Stimulated activated naive CD8-positive, alpha-beta T cell treated with anti-CD3 and anti-CD28 coated beads, Interleukin-15, Interleukin-2, amounts not matched to agents 100 ng/mL and 50 ng/mL, for 24 hours (primary cell): ENCODE results near the gene OSBPL8.
"Not testable (repeated sequence)": the region's sequence is repeated elsewhere in the genome, so short reads cannot be mapped to it uniquely, and the experiment has no call there.

Source experiments
- H3K27ac Mint-ChIP-seq: one replicate; pipeline ENCODE4 v1.8.0; 2021; ENCODE audit warnings: mild to moderate bottlenecking, mixed read lengths
- H3K27me3 Mint-ChIP-seq: one replicate; pipeline ENCODE4 v1.8.0; 2021; ENCODE audit warnings: mixed read lengths
- H3K36me3 Mint-ChIP-seq: one replicate; pipeline ENCODE4 v1.8.0; 2021; ENCODE audit warnings: low read depth, mixed read lengths
- H3K4me1 Mint-ChIP-seq: one replicate; pipeline ENCODE4 v1.8.0; 2021; ENCODE audit warnings: low read depth, mixed read lengths
- H3K4me3 Mint-ChIP-seq: one replicate; pipeline ENCODE4 v1.8.0; 2021; ENCODE audit warnings: mild to moderate bottlenecking, mixed read lengths
- H3K9me3 Mint-ChIP-seq: one replicate; pipeline ENCODE4 v1.8.0; 2021; ENCODE audit warnings: mixed read lengths

Gene OSBPL8

DNA sequence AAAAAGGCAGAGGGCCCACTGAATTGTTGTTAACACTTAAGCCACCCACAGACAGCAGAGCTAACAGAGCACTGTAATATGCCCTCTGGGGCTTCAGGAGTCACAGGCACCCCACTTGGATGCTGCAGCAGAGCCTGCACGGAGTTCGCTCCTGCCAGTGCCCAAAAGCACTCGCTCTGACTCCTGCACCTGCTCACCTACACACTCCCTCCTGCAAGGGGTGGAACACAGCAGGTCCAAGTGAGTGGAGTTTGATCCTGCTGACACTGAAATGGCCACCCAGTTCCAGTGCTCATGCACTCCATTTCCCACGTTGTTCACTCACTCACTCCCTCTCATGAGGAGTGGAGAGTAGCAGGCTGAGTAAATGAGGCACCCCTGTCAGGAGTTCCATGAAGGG, 68.8 kb downstream of the OSBPL8 start:
- peaks cover 20% of the 10 kb centered on the region for H3K9me3 Mint-ChIP-seq
- no peak overlapping the region for H3K4me3 Mint-ChIP-seq
- H3K27me3 Mint-ChIP-seq, result no peaks in the 10 kb centered on the region
- no peak overlapping the region for H3K27ac Mint-ChIP-seq
- H3K4me1 Mint-ChIP-seq, result peaks cover 22% of the 10 kb centered on the region
- H3K36me3 Mint-ChIP-seq, result peaks cover 62% of the 10 kb centered on the region

DNA sequence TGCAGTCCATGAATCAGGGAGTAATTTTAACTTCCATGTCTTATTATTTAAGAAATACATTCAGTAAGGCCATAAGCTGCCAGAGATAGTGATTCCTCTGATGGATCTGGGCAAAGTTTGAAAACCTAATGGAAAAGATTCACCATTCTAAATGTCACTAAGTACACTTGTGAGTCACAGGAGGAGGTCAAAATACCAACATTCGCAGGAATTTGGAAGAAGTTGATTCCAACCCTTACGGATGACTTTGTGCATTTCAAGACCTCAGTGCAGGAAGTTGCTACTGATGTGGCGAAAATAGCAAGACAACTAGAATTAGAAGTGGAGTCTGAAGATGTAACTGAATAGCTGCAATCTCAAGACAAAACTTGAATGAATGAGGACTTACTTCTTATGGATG, 69.8 kb downstream of the OSBPL8 start:
- peaks cover 22% of the 10 kb centered on the region for H3K4me1 Mint-ChIP-seq
- peaks cover 54% of the 10 kb centered on the region for H3K36me3 Mint-ChIP-seq
- no peak overlapping the region for H3K4me3 Mint-ChIP-seq
- H3K27me3 Mint-ChIP-seq, result no peaks in the 10 kb centered on the region
- peaks cover 17% of the 10 kb centered on the region for H3K9me3 Mint-ChIP-seq
- no peak overlapping the region for H3K27ac Mint-ChIP-seq

DNA sequence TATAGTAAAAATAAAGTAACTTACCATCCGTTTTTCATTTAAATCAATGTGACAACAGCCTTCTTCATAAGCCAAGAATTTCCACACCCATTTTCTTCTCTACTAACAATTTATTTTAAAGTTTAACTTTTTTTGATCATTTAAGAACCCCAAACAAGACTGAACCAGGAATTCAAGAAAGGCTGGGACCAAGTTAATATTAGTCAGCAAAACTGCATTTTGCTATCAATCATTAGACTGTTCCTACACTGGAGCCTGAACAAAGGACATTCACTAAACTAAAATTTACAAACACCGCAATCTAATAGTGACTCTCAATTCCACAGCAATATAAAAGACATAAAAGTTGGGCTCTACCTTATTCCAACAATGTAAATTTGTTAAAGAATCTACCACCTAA, 73.6 kb downstream of the OSBPL8 start:
- no peak overlapping the region for H3K4me3 Mint-ChIP-seq
- H3K27me3 Mint-ChIP-seq, result no peaks in the 10 kb centered on the region
- H3K4me1 Mint-ChIP-seq, result peaks cover 24% of the 10 kb centered on the region
- peaks cover 40% of the 10 kb centered on the region for H3K36me3 Mint-ChIP-seq
- no peaks in the 10 kb centered on the region for H3K9me3 Mint-ChIP-seq
- H3K27ac Mint-ChIP-seq, result no peak overlapping the region

DNA sequence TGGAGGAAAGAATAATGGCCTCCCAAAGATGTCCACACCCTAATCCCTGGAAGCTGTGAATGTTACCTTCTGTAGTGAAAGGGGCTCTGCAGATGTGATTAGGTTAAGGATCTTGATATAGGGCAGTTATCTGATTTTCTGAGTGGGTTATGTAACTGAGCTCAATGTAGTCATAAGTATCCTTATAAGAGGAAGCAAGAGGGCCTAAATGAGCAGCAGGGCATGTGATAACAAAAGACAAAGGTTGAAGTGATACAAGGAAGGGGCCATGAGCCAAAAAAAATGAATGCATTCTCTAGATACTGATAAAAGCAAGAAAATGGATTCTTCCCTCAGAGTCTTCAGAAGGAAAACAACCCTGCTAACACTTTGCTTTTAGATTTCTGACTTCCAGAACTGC, 78.8 kb downstream of the OSBPL8 start:
- H3K9me3 Mint-ChIP-seq, result no peaks in the 10 kb centered on the region
- H3K27me3 Mint-ChIP-seq, result no peaks in the 10 kb centered on the region
- peaks cover 10% of the 10 kb centered on the region for H3K4me1 Mint-ChIP-seq
- H3K27ac Mint-ChIP-seq, result no peak overlapping the region
- no peak overlapping the region for H3K4me3 Mint-ChIP-seq
- peaks cover 27% of the 10 kb centered on the region for H3K36me3 Mint-ChIP-seq

DNA sequence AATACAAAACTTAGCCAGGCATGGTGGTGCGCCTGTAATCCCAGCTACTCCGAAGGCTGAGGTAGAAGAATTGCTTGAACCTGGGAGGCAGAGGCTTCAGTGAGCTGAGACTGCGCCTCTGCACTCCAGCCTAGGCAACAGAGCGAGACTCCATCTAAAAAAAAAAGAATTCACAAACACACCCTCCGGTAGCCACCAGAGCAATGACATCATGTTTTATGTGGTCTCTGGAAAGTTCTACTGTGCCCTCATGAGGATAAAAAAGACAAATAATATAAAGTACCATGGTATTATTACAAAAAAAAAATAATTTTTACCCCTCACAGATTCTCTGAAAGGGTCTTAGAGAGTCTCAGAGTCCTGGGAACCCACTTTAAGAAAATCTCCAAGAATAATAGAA, 81.5 kb downstream of the OSBPL8 start:
- H3K27ac Mint-ChIP-seq, result no peak overlapping the region
- H3K27me3 Mint-ChIP-seq, result no peaks in the 10 kb centered on the region
- H3K9me3 Mint-ChIP-seq, result no peaks in the 10 kb centered on the region
- peaks cover 21% of the 10 kb centered on the region for H3K36me3 Mint-ChIP-seq
- peaks cover 14% of the 10 kb centered on the region for H3K4me1 Mint-ChIP-seq
- no peak overlapping the region for H3K4me3 Mint-ChIP-seq

DNA sequence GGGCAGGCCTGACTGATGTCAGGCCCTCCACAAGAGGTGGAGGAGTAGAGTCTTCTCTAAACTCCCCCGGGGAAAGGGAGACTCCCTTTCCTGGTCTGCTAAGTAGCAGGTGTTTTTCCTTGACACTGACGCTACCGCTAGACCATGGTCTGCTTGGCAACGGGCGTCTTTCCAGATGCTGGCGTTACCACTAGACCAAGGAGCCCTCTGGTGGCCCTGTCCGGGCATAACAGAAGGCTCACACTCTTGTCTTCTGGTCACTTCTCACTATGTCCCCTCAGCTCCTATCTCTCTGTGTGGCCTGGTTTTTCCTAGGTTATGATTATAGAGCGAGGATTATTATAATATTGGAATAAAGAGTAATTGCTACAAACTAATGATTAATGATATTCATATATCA, 86.7 kb downstream of the OSBPL8 start:
- H3K27me3 Mint-ChIP-seq, H3K27ac Mint-ChIP-seq, H3K9me3 Mint-ChIP-seq, H3K36me3 Mint-ChIP-seq, H3K4me3 Mint-ChIP-seq, H3K4me1 Mint-ChIP-seq: not testable (repeated sequence)

DNA sequence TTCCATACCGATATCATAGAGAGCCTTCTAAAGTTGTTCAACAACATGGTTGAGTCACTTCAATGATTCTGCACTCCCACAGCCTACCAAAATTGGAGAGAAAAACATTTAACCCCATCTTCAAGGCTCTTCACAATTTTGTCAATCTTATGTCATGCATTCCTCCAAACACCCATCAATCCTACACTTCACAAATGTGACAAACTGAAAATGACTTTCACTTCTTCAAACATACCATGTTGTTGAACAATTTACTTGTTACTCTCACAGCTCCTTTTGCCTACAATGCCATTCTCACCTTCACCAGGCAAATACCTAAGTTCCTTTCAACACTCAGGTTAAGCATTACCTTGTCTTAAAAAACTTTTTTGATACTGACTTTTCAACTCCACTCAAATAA, 88.0 kb downstream of the OSBPL8 start:
- Mint-ChIP-seq H3K9me3 (no peaks in the 10 kb centered on the region), H3K27ac (no peak overlapping the region), H3K27me3 (no peaks in the 10 kb centered on the region), H3K4me1 (peaks cover 11% of the 10 kb centered on the region), H3K4me3 (no peak overlapping the region), H3K36me3 (peaks cover 3% of the 10 kb centered on the region)

DNA sequence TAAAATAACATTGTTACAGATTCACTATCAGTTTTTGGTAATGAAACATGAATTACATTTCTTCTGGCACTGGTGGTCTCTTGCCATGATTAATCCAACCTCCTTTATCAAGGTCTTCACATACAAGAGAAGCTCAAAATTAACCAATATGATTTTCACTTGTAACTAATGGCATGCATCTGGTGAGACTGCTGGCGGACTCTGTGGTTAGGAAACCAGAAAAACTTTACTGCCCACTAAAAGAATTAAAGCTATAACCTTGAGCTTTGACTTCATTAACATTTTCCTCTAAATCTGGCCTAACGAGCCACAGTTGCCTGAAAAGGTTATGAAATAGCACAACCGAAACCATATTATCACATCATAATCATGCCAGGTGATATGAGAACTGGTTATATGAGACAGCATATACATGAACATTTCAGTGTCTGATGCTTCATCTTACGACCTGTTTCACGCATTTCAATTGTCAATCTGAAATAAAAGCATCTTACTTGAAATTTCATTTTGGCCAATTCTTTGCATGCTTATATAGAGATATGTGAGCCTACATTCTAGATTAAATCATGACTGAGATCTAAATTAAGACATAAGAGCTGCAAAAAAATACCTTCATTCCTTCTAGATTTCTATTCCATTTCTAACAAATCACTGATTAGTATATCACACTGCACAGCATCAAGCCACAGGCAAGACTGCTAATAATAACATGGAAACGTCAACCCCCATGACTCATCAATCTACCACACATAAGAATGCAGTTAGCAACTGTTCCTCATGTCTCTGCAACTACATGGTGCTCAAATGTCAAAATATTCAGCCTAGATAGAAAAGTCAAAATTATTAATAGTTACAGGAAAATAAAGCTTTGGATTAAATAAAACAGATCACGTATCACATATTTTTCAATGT, 89.3 kb downstream of the OSBPL8 start:
- Mint-ChIP-seq H3K36me3 (peaks cover 3% of the 10 kb centered on the region), H3K9me3 (no peaks in the 10 kb centered on the region), H3K27ac (no peak overlapping the region), H3K4me1 (peaks cover 11% of the 10 kb centered on the region), H3K27me3 (no peaks in the 10 kb centered on the region), H3K4me3 (no peak overlapping the region)

DNA sequence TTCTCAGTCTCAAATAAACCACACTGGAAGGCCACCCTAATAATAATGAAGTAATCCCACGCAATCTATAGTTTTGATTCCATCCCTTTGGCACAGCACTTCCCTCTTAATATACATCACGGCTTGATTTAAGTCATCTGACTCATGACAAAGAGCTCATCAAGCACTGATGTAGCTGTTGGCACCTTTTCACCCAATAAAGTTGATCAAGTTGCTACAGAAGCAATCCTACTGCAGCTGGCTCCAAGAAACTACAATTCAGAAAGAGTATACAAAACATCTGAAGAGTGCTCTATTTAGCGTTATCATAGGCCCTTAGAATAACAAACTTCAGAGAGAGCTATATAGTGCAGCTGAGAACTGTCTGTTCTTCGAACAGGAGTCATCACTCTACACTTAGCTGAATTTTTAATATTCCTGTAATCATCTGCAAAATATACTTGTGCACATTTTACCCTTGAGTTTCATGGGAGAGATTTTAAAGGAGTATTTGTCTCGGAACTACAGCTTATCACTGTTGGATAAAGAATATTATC, 94.9 kb downstream of the OSBPL8 start:
- H3K36me3 Mint-ChIP-seq, result peaks cover 3% of the 10 kb centered on the region
- no peak overlapping the region for H3K4me3 Mint-ChIP-seq
- no peaks in the 10 kb centered on the region for H3K27me3 Mint-ChIP-seq
- no peak overlapping the region for H3K27ac Mint-ChIP-seq
- H3K9me3 Mint-ChIP-seq, result no peaks in the 10 kb centered on the region
- H3K4me1 Mint-ChIP-seq, result peaks cover 25% of the 10 kb centered on the region

DNA sequence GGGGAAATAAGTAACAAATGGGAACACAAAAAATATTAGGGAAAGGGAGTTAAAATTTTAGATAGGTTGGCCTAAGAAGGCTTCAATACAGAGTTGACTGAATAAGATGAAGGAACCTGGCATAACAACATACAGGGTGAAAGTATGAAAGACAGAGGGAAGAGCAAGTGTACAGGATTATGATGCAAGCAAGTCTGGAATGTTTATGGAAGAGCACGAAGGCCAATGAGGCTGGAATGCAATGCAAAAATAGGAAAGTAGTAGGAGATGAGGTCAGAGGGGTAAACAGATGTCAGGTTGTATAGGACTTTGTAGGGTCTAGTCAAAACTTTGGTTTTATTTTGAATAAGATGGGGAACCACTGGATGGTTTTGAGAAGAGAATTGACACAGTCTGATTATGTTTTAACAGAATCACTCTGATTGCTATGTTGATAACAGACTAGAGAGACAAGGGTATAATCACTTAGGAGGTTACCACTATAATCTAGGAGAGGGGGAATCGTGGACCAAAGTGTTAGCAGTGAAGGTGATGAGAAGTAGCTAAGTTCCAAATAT, 96.8 kb downstream of the OSBPL8 start:
- Mint-ChIP-seq H3K36me3 (peaks cover 3% of the 10 kb centered on the region), H3K27me3 (no peaks in the 10 kb centered on the region), H3K4me1 (peaks cover 27% of the 10 kb centered on the region), H3K9me3 (no peaks in the 10 kb centered on the region), H3K27ac (no peak overlapping the region), H3K4me3 (no peak overlapping the region)

DNA sequence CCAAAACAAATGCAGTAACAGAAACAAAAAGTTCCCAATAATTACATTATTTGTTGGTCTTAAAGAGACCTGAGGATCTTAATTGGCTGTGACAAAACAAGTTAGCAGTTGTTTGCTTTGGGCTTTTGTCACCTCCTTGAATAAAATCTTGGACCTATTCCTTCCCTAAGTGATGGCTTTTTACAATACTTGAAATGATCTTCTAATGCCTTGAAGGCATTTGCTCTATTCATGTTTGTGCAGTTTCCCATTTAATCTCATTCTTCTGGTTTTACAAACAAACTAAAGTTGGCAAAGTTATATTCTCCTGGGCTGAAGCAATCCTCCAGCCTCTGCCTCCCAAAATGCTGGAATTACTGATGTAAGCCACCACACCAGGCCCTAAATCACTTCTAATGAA, 98.8 kb downstream of the OSBPL8 start:
- no peak overlapping the region for H3K27ac Mint-ChIP-seq
- no peaks in the 10 kb centered on the region for H3K36me3 Mint-ChIP-seq
- no peak overlapping the region for H3K4me3 Mint-ChIP-seq
- no peaks in the 10 kb centered on the region for H3K27me3 Mint-ChIP-seq
- peaks cover 31% of the 10 kb centered on the region for H3K4me1 Mint-ChIP-seq
- no peaks in the 10 kb centered on the region for H3K9me3 Mint-ChIP-seq

DNA sequence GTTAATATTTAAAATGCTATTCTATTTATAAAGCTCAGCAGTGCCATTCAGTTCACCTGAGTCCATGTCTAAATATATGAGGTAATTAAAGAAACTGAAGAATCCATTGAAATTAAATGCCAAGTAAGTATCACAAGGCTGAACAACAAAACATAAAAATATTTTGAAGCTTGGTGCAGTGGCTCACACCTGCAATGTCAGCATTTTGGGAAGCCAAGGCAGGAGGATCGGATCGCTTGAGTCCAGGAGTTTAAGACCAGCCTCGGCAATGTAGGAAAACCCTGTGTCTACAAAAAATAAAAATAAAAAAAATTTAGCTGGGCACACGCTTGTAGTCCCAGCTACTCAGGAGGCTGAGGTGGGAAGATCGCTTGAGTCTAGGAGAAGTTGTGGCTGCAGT, 101.8 kb downstream of the OSBPL8 start:
- H3K27me3 Mint-ChIP-seq, result no peaks in the 10 kb centered on the region
- H3K4me1 Mint-ChIP-seq, result peaks cover 28% of the 10 kb centered on the region
- H3K36me3 Mint-ChIP-seq, result peaks cover 3% of the 10 kb centered on the region
- no peak overlapping the region for H3K4me3 Mint-ChIP-seq
- no peaks in the 10 kb centered on the region for H3K9me3 Mint-ChIP-seq
- no peak overlapping the region for H3K27ac Mint-ChIP-seq

DNA sequence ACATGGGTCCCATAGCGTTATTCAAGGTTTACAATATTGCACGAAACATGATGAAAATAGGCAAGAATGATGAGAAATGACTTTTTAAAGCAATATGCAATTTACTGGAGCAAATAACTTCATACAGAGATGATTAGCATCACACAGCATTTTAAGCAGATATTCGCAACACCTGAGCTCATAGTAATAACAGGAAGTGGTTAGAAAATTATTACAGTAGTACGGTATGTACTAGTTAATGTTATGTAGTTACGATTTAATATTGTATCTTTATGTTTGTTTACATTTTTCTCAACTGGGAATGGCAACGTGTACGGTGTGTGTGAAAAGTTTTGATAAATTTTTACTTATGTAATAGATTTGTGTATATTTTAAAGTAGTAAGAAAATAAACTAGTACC, 102.6 kb downstream of the OSBPL8 start:
- Mint-ChIP-seq H3K4me1 (peaks cover 27% of the 10 kb centered on the region), H3K27me3 (no peaks in the 10 kb centered on the region), H3K27ac (no peak overlapping the region)

DNA sequence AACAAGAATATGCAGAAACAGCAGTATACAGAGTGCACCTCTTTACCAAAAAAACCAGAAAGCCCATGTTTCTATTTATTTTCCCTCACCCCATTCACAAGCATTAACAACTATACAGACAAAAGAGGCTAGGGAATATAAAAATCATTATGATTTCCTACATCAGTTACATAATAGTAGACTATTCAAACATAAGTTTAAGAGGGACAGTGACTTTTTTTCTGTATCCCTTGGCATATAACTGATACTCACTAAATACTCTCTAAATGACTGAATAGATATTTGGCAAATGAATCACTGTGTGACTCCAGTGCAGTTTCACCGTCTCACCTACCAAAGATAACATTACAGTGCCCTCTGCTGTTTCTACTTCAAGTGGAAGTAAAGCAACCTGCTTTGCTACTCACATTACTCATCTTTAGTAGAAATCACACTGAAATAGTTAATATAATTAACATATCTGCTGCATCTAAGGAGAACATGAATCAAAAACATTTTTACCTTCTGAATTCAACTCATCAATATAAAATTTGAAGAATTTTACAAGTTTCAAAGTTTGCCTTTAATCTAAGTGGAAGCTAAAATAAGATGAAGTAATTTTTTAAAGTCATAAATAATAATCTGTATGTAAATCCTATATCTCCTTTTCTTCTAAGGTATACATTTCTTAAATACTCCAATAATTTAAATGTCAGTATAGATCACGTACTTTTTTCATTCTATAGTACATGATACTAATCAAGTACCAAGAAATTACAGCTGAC, 103.8 kb downstream of the OSBPL8 start:
- H3K27me3 Mint-ChIP-seq, result no peaks in the 10 kb centered on the region
- H3K27ac Mint-ChIP-seq, result peak overlapping the region; percentile 55
- peaks cover 29% of the 10 kb centered on the region for H3K4me1 Mint-ChIP-seq
- peaks cover 19% of the 10 kb centered on the region for H3K36me3 Mint-ChIP-seq
- no peak overlapping the region for H3K4me3 Mint-ChIP-seq
- H3K9me3 Mint-ChIP-seq, result no peaks in the 10 kb centered on the region

More for the DNA sequence above, 102.6 kb downstream of the OSBPL8 start:
- Mint-ChIP-seq H3K9me3 (no peaks in the 10 kb centered on the region), H3K4me3 (no peak overlapping the region), H3K36me3 (peaks cover 11% of the 10 kb centered on the region)

DNA sequence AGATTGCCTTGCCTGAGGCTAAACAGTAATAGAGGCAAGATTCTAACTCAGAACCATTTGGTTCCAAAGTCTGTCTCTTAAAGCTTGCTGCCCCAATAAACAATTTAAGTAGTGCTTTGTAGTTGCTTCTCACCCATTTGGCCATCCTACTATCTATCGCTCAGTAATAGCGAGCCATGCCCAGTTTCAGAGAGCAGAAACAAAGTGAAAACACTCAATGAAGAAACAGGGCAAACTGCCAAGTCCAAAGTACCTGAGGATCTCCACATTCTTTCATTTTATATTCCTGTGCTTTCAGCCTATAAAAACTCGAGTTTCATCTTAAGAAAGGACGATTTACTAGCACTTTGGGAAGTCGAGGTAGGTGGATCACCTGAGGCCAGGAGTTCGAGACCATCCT, 108.0 kb downstream of the OSBPL8 start:
- Mint-ChIP-seq H3K27ac (no peak overlapping the region), H3K4me1 (peaks cover 34% of the 10 kb centered on the region), H3K4me3 (no peak overlapping the region), H3K27me3 (no peaks in the 10 kb centered on the region), H3K36me3 (peaks cover 44% of the 10 kb centered on the region), H3K9me3 (no peaks in the 10 kb centered on the region)
